ENCODE measurements around the gene PUM2. TPM values are rescaled to one million over a fixed set of nuclear protein-coding genes. Genes with fewer than 3 reads are reported as not detected.
"Not testable (repeated sequence)": the region's sequence is repeated elsewhere in the genome, so short reads cannot be mapped to it uniquely, and the experiment has no call there.

The PUM2 gene
- total RNA-seq, 1 donor from 2014 or later = 76.6 TPM

GRCh38 chr2:20382965-20383810, 32.5 kb upstream of the PUM2 start:
- TF ChIP-seq POLR2A (IDR thresholded peaks at IDR 0.05) (no peak), CTCF (IDR thresholded peaks at IDR 0.05) (no peak), POLR2AphosphoS5 (IDR thresholded peaks at IDR 0.05; ENCODE audit: insufficient read depth in 1 of 2, low read depth in 1 of 2) (no peak)
- Histone ChIP-seq H3K9me3 (no peaks in the 10 kb centered on the region), H3K4me3 (no peak overlapping the region), H3K4me1 (no peaks in the 10 kb centered on the region), H3K36me3 (no peaks in the 10 kb centered on the region), H3K27me3 (no peaks in the 10 kb centered on the region), H3K27ac (no peak overlapping the region)
- intact Hi-C loops (cut with DNase I) = loop anchor here (5.0 kb wide), 1 partner anchor 254 kb away; no protein-coding TSS in a partner anchor
- no peak for DNase-seq (ENCODE audit: extremely low spot score in 2 of 2)

- H3K36me3 ChIP-seq = no peaks in the 10 kb centered on the region
- H3K4me3 ChIP-seq = no peak overlapping the region
- no peaks in the 10 kb centered on the region for H3K4me1 ChIP-seq
- H3K27me3 ChIP-seq = no peaks in the 10 kb centered on the region
- no peak overlapping the region for H3K27ac ChIP-seq
- no peak for DNase-seq (ENCODE audit: extremely low spot score in 2 of 2)
- no peaks in the 10 kb centered on the region for H3K9me3 ChIP-seq
- intact Hi-C loops (cut with DNase I) = loop anchor here (5.0 kb wide), 1 partner anchor 256 kb away; no protein-coding TSS in a partner anchor
- TF ChIP-seq CTCF (IDR thresholded peaks at IDR 0.05) = no peak
- TF ChIP-seq POLR2AphosphoS5 (IDR thresholded peaks at IDR 0.05; ENCODE audit: insufficient read depth in 1 of 2, low read depth in 1 of 2) = no peak
- no peak for TF ChIP-seq POLR2A (IDR thresholded peaks at IDR 0.05)
Observed at GRCh38 chr2:20381457-20381856, 30.8 kb upstream of the PUM2 start.

- intact Hi-C loops (cut with DNase I) = no loop called here
- TF ChIP-seq CTCF (IDR thresholded peaks at IDR 0.05) (peak; percentile 34 to 74 (median 72)), POLR2AphosphoS5 (IDR thresholded peaks at IDR 0.05; ENCODE audit: insufficient read depth in 1 of 2, low read depth in 1 of 2) (peak; percentile 73 to 78), POLR2A (IDR thresholded peaks at IDR 0.05) (no peak)
- peak overlapping the region; percentile 7 for H3K27ac ChIP-seq
- H3K36me3 ChIP-seq = no peaks in the 10 kb centered on the region
- no peaks in the 10 kb centered on the region for H3K27me3 ChIP-seq
- H3K9me3 ChIP-seq = no peaks in the 10 kb centered on the region
- no peaks in the 10 kb centered on the region for H3K4me1 ChIP-seq
- no peak for DNase-seq (ENCODE audit: extremely low spot score in 2 of 2)
- no peak overlapping the region for H3K4me3 ChIP-seq
Observed at GRCh38 chr2:20378891-20379519, 28.4 kb upstream of the PUM2 start.

- Histone ChIP-seq H3K4me1 (no peaks in the 10 kb centered on the region), H3K27ac (no peak overlapping the region), H3K4me3 (no peak overlapping the region), H3K36me3 (no peaks in the 10 kb centered on the region), H3K9me3 (no peaks in the 10 kb centered on the region), H3K27me3 (no peaks in the 10 kb centered on the region)
- TF ChIP-seq POLR2AphosphoS5 (IDR thresholded peaks at IDR 0.05; ENCODE audit: insufficient read depth in 1 of 2, low read depth in 1 of 2) (no peak), CTCF (IDR thresholded peaks at IDR 0.05) (no peak), POLR2A (IDR thresholded peaks at IDR 0.05) (no peak)
- intact Hi-C loops (cut with DNase I) = no loop called here
- no peak for DNase-seq (ENCODE audit: extremely low spot score in 2 of 2)
Observed at GRCh38 chr2:20378341-20378740, 27.7 kb upstream of the PUM2 start.

- no peaks in the 10 kb centered on the region for H3K4me1 ChIP-seq
- intact Hi-C loops (cut with DNase I) = no loop called here
- no peak for DNase-seq (ENCODE audit: extremely low spot score in 2 of 2)
- no peak for TF ChIP-seq CTCF (IDR thresholded peaks at IDR 0.05)
- no peak for TF ChIP-seq POLR2AphosphoS5 (IDR thresholded peaks at IDR 0.05; ENCODE audit: insufficient read depth in 1 of 2, low read depth in 1 of 2)
- TF ChIP-seq POLR2A (IDR thresholded peaks at IDR 0.05) = no peak
- H3K27ac ChIP-seq = no peak overlapping the region
- H3K9me3 ChIP-seq = no peaks in the 10 kb centered on the region
- H3K36me3 ChIP-seq = no peaks in the 10 kb centered on the region
- no peaks in the 10 kb centered on the region for H3K27me3 ChIP-seq
- no peak overlapping the region for H3K4me3 ChIP-seq
Observed at GRCh38 chr2:20377741-20378140, 27.1 kb upstream of the PUM2 start.

GRCh38 chr2:20374982-20375381, 24.3 kb upstream of the PUM2 start:
- H3K27me3 ChIP-seq; H3K4me1 ChIP-seq; H3K4me3 ChIP-seq; DNase-seq (ENCODE audit: extremely low spot score in 2 of 2); H3K9me3 ChIP-seq; intact Hi-C loops (cut with DNase I); H3K27ac ChIP-seq; H3K36me3 ChIP-seq: not testable (repeated sequence)

Measured in vagina (tissue), 2 donors.